ENCODE data around the gene TIAM2.
"Not testable (repeated sequence)": the region's sequence is repeated elsewhere in the genome, so short reads cannot be mapped to it uniquely, and the experiment has no call there.

Gene TIAM2

GRCh38 chr6:155200012-155200411 lies 204.9 kb downstream of the TIAM2 start:
- no peak for DNase-seq (ENCODE audit: low read depth)

- DNase-seq (ENCODE audit: low read depth): no peak
These were observed 206.5 kb downstream of the TIAM2 start for GRCh38 chr6:155201461-155202226.

- DNase-seq (ENCODE audit: low read depth): no peak
These were observed 212.1 kb downstream of the TIAM2 start for GRCh38 chr6:155207223-155207622.

GRCh38 chr6:155212106-155212505 lies 217.0 kb downstream of the TIAM2 start:
- no peak for DNase-seq (ENCODE audit: low read depth)

GRCh38 chr6:155212616-155213380 lies 217.7 kb downstream of the TIAM2 start:
- no peak for DNase-seq (ENCODE audit: low read depth)

GRCh38 chr6:155213611-155214372 lies 218.7 kb downstream of the TIAM2 start:
- no peak for DNase-seq (ENCODE audit: low read depth)

GRCh38 chr6:155215906-155216305 lies 220.8 kb downstream of the TIAM2 start:
- no peak for DNase-seq (ENCODE audit: low read depth)

GRCh38 chr6:155216312-155217046 lies 221.4 kb downstream of the TIAM2 start:
- no peak for DNase-seq (ENCODE audit: low read depth)

- not testable (repeated sequence) for DNase-seq (ENCODE audit: low read depth)
These were observed 223.6 kb downstream of the TIAM2 start for GRCh38 chr6:155218711-155219110.

GRCh38 chr6:155219299-155219698 lies 224.2 kb downstream of the TIAM2 start:
- DNase-seq (ENCODE audit: low read depth): no peak

GRCh38 chr6:155219858-155220301 lies 224.8 kb downstream of the TIAM2 start:
- DNase-seq (ENCODE audit: low read depth): no peak

GRCh38 chr6:155221086-155221485 lies 226.0 kb downstream of the TIAM2 start:
- DNase-seq (ENCODE audit: low read depth): no peak

GRCh38 chr6:155222506-155222905 lies 227.4 kb downstream of the TIAM2 start:
- no peak for DNase-seq (ENCODE audit: low read depth)

- peak; percentile 32 for DNase-seq (ENCODE audit: low read depth)
These were observed 228.7 kb downstream of the TIAM2 start for GRCh38 chr6:155223646-155224451.

- DNase-seq (ENCODE audit: low read depth): no peak
These were observed 229.5 kb downstream of the TIAM2 start for GRCh38 chr6:155224618-155225017.

- no peak for DNase-seq (ENCODE audit: low read depth)
These were observed 231.9 kb downstream of the TIAM2 start for GRCh38 chr6:155227046-155227445.

- DNase-seq (ENCODE audit: low read depth): no peak
These were observed 233.5 kb downstream of the TIAM2 start for GRCh38 chr6:155228546-155229166.

GRCh38 chr6:155230975-155231374 lies 235.9 kb downstream of the TIAM2 start:
- DNase-seq (ENCODE audit: low read depth): not testable (repeated sequence)

GRCh38 chr6:155232848-155233247 lies 237.7 kb downstream of the TIAM2 start:
- DNase-seq (ENCODE audit: low read depth): no peak

- DNase-seq (ENCODE audit: low read depth): no peak
These were observed 239.1 kb downstream of the TIAM2 start for GRCh38 chr6:155234167-155234566.

GRCh38 chr6:155234687-155235086 lies 239.6 kb downstream of the TIAM2 start:
- no peak for DNase-seq (ENCODE audit: low read depth)
